NCI-H2171 (cell line): ENCODE data around the gene SP140L.
"Not testable (repeated sequence)": the region's sequence is repeated elsewhere in the genome, so short reads cannot be mapped to it uniquely, and the experiment has no call there.

Experiments
- DNase-seq: peaks from one replicate; lab custom pipeline; 2025; lab: John Stamatoyannopoulos, UW

The SP140L gene

DNA sequence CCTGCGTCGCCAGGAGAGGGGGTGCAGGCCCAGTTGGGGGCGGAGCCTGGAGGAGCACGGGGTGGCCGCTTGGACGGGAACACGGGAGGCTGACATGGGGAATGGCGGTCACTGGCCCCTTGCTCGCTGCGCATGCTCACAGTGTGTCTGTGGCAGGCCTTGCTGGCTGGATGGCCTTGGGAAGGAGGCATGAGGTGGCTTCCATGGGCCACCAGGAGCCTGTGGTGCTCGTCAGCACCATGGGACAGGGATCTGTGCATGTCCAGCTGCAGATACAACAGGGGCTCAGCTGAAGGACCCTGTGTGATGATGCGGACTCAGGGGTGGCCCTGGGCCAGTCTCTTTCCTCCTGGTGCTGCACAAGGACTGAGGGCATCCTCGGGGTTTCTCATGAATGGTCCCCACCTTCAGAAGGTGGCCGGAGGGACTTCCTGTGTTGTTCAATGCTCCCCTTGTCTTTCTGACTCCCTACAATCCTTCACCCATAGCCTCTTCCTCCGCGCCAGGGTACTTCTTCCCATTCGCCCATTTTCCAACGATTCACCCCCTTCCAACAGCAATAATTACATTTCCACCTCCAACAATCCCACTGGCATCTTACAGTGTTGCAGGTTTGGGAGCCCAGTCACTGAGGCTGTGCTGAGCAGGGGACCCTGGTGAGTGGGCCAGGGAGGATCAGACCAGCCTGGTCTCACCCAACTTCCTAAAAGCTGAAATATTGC lies 3.4 kb upstream of the SP140L start:
- no peak for DNase-seq

DNA sequence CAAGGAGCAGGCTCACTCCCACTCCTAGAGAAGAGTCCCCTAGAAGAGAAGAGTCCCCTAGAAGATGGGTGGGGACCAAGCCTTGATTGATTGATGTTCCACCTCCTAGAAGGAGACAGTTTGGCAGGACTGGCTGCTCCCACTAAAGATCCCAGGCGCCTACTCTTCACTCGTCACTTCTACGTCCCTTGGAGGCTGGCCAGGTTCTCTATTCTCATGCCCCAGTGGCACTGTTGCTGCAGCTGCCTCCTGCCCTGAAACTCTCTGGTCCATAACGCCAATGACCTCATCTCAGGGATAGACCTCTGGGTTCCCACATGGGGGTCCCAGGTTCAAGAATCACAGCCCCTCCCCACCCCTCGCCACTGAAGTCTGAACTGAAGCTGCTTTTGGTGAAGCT lies 2.5 kb upstream of the SP140L start:
- no peak for DNase-seq

DNA sequence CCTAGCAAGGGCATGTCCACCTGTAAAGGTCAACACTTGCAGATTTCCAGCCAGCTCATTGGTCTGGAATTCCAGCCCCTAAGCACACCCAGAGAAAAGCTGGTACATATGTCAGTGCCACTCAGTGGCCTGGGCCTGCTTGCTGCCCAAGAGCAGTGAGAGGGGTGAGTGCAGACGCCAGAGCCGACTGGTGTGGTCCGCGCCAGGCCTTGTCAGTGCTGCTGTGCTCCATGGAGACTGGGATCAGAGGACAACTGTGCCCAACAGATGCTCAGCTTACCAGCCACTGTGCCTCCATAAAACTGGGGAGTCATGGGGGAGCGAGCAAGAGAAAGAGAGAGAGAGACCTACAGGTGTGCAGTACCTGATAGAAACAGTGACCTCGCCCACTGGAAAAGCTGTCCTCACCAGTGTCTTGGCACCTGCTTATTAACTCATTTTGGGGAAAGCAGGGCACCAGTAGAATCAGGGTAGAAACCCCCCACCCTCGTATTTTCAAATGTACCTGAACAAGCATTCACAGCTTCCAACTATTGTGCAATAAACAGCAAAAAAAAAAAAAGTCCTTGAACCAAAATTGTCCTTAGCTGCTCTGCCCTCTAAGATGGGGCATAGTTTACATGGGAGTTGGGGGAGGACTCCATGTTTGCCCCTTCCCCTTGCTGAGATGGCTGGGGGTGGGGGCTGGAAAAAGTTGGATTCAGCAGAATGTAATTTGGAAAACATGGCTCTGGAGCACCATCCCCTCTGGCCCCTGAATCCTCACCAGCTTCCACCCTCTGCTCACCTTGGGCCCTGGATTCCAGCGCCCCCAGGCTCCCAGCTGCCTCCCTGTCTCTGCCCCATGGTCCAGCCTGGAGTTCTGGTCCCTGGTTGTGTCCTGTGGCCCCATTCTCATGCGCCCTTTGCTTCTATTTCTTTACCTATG lies 1.4 kb upstream of the SP140L start:
- DNase-seq: no peak

DNA sequence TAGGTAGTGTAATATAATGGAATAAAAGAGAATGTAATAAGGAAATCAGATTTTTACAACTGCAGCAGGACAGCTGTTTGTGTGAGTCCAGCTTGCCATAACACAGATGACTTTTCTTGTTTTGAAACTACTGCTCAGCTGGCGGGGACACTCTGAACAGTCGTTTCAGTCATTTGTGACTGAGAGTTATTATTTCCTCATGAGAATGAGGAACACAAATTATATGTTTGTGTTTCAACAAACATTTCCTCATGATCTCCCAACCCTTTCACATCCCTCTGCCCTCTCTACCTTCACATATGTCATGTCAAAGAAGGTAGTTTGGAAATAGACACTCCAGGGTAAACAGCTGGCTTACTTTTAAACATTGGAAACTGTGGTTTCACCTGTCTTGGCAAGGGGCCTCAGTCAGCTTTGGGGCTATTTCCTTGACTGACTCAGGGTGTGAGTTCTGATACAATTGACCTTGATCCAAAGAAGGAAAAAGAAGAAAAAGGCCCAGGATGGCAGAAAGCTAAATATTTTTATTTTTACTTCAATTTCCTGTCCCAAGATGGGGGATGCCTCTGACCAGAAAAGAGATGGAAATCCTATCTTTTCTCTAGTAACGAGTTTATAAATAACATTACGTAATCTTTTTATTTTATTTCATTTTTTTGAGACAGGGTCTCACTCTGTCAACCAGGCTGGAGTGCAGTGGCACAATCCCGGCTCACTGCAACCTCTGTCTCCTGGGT lies 593 bp downstream of the SP140L start:
- DNase-seq: no peak

DNA sequence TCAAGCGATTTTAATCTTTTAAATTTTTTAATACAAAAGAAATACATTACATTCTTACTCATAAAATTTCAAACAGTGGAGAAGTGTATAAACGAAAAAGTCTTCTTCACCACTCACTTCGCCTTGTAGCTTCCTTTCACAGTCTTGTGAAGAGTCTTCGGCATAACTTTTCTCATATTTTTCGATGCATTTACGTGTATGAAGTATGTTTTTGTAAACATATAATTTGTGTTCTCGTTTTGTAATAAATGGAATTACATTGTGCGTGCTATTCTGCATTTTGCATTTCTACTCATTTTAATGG lies 1.1 kb downstream of the SP140L start:
- no peak for DNase-seq

DNA sequence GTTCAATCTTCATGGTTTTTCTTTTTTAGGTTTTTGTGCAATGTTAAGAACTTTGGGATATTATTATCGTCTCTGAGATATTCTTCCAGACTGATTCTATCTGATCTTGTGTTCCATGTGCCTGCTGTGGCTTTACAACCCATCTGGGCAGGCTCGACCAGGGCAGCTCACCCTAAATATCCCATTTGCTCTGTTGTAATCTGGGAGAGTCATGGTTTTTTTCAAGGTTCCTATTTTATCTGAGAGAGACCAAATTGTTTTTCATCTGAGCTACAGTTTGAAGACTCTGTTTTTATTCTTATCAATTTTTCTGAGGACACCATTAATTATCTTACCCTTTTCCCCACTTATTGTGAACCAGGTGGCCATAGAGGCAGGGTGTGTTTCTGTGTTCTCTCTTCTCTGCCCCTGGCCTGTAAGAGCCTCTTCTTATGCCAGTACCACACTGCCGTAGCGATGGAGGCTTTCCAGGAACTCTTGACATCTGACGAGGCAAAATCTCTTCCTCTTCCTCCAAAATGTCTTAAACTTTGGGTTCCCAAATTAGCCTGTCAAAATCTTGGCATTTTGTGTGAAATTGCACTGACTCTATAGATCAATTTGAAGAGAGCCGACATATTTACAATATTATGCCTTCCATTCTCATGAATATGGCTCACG lies 3.1 kb downstream of the SP140L start:
- DNase-seq: no peak

DNA sequence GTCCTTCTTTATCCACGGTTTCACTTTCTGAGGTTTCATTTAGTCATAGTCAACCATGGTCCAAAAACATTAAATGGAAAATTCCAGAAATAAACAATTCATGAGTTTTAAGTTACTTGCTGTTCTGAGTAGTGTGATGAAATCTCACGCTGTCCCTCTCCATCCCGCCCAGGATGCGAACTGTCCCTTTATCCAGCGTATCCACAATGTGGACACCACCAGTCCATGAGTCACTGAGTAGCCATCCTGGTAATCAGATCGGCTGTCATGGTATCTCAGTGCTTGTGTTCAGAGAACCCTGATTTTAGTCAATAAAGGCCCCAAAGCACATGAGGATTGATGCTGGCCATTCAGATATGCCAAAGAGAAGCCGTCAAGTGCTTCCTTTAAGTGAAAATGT lies 3.7 kb downstream of the SP140L start:
- DNase-seq: no peak

DNA sequence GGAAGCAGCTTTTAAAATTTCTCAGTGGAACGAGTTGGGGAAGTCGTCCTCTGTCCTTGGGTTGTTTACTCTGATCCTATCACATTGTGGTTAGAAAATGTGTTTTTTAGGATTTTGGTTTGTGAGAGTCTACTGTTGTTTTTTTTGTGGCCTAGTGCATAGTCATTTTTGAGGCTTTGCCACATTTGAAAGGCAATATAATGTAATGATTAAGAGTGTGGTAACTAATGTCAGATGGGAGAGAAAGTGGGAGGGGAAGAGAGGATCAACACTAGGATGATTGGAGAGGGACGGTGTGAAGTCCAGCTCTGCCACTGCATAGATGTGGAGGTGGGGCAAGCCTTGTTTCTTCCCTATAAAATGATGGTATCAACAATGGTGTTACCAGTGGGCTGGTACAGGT lies 8.5 kb downstream of the SP140L start:
- DNase-seq: no peak

DNA sequence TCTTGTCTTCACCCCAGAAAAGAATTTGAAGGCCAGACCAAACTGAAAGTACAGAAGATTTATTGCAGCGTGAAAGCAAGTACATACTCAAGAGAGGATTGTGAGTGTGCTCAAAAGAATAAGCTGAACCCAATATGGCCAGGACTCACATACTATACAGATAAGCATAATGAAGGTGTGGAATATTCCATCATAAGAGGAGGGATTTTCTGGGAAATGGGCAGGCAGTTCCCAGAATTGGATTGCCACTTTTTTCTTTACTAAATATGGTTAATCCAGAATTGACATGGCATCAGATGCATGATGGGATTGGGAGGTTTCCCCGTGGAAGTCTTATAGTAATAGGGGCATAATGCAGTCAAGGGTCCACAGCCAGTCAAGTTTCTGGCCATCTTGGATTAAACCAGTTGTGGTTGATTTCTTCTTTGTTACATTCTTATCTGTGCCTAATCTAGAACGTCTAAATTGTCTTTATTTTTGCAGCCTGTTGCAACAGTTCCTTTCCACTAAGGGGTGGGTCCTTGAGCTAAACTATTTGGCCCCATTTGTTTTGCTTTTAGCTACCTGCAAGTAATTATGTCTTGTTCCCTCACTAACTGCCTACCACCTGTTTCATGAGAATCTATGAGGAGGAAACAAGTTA lies 9.0 kb downstream of the SP140L start:
- no peak for DNase-seq

DNA sequence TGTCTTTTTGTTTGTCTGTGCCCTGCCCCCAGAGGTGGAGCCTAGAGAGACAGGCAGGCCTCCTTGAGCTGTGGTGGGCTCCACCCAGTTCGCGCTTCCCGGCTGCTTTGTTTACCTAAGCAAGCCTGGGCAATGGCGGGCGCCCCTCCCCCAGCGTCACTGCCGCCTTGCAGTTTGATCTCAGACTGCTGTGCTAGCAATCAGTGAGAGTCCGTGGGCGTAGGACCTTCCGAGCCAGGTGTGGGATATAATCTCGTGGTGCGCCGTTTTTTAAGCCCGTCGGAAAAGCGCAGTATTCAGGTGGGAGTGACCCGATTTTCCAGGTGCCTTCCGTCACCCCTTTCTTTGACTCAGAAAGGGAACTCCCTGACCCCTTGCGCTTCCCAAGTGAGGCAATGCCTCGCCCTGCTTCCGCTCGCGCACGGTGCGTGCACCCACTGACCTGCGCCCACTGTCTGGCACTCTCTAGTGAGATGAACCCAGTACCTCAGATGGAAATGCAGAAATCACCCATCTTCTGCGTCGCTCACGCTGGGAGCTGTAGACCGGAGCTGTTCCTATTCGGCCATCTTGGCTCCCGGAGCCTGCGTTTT lies 15.0 kb downstream of the SP140L start:
- DNase-seq: not testable (repeated sequence)

DNA sequence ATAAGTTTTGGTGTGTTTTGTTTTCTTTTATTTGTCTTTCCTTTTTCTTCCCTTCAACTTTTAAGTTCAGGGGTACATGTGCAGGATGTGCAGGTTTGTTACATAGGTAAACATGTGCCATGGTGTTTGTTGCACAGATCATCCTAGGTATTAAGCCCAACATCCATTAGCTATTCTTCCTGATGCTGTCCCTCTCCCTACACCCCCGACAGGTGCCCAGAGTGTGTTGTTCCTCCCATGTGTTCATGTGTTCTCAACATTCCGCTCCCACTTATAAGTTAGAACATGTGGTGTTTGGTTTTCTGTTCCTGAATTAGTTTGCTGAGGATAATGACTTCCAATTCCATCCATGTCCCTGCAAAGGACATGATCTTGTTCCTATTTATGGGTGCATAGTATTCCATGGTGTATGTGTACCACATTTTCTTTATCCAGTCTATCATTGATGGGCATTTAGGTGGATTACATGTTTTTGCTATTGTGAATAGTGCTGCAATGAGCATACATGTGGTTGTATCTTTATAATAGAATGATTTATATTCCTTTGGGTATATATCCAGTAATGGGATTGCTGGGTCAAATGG lies 16.1 kb downstream of the SP140L start:
- not testable (repeated sequence) for DNase-seq

DNA sequence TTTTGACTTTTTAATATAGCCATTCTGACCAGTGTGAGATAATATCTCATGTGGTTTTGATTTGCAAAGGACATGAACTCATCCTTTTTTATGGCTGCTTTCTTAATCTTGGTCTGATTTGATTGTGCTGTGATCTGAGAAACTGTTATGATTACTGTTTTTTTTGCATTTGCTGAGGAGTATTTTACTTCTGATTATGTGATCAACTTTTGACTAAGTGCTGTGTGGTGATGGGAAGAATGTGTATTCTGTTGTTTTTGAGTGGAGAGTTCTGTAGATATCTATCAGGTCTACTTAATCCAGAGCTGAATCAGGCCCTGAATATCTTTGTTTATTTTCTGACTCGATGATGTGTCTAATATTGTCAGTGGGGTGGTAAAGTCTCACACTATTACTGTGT lies 16.8 kb downstream of the SP140L start:
- no peak for DNase-seq

DNA sequence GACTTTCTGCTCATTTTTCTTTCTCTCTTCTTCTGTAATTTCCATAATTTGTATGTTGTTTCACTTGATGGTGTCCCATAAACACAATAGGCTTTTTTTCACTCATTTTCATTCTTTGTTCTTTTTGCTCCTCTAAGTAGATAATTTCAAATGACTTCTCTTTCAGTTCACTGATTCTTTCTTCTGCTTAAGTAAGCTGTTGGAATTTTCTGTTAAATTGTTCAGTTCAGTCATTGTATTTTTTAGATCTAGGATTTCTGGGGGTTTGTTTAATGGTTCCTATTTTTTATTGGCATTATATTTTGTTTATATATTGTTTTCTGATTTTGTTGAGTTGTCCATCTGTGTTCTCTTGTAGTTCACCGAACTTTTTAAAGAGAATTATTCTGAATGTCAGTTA lies 19.5 kb downstream of the SP140L start:
- DNase-seq: no peak

DNA sequence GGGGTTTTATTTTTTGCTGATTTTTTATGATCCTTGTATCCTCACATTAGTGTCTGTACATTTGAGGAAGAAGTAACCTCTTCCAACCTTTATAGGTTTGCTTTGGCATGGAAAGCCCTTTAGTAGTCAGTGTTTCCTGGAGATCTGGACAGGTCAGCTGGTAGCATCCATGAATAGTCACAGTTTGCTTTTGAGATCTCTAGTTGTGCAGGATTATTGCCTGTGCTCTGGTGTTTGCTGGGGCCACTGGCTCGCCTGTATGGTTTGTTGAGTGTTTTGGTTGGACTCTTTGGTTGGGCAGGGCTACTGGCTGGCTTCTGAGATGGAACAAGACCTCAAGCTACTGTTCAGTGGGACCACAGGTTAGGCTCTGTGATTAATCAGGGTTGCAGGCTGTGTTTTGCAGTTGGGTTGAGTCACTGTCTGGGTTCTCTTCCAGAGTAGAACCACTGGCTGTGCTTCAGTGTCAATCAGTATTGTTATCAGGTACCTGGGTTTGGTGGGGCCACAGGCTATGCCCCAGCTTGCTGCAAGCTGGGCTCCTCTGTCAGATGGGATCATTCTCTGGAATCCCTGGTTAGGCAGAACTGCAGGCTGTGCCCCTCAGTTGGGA lies 20.0 kb downstream of the SP140L start:
- no peak for DNase-seq

DNA sequence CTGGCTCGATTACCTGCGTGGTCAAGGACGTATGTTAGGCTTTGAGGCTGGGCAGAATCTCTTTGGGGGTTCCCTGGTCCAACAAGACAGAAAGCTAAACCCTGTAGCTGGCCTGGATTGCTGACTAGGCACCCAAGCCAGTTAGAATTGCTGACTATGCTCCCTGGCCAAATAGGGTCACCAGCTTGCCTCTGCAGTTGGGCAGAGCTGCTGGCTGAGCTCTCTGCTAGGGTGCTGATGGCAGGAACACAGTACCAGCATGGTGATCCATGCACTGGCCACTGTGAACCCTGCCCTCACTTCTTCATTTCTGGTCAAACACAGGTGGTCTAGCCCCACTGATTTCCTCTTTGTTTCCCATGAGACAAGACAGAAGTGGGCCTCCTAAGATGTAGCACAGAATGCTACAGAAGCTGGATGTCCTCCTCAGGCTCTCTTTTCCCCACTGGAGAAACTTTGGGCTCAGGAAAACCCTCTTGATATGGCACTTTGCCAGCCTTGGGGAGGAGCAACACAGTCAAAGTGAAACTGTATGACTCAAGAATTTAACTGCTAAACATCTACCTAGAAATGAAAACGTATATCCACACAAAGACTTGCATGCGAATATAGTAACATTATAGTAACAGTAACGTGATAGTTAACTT lies 20.8 kb downstream of the SP140L start:
- DNase-seq: no peak

DNA sequence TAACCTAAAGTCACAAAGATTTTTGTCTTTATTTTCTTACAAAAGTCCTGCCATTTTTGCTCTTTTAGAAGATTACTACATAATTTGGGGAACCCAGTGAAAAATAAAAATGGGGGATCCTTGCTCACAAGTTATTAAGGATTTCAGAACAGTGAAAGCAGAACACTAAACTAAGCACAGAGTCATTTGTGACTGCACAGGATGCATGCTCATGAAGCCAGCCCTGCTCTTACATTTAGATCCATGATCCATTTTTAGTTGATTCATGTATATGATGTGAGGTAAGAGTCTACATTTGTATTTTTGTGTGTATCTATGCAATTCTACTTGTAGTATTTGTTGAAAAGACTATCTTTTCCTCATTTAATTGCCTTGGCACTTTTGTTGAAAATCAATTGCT lies 21.8 kb downstream of the SP140L start:
- no peak for DNase-seq

DNA sequence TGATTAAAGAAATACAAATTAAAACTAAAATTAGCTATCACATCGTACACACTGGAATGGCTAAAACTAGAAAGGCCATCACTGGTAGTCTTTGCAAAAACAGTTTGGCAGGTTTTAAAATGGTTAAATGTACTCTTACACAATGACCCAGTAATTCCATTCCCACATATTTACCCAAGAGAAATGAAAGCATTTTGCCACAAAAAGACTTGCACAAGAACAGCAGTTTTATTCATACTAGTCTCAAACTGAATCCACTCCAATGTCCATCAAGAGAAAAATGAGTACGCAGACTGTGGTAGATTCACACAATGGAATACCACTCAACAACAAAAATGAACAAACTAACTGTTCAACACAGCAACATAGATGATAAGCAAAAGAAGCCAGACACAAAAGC lies 29.1 kb downstream of the SP140L start:
- no peak for DNase-seq

DNA sequence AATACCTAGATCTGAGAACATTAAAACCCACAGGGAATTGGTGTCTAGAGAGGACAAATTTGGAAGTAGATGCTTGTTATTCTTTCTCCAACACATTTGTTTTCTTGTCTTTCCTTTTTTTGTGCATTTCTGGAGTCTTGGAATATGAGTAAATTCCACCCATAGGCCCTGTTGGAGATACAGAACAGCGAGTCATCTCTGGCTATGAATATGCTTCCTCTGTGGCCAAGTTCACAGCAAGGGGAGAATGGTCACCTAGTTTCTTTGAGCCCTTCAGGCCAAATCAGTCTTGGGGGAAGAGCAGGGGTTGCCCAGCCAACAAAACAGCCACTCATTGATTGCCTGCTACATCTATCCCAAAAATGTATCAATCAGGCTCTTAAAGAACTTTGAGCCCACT lies 31.3 kb downstream of the SP140L start:
- DNase-seq: no peak

DNA sequence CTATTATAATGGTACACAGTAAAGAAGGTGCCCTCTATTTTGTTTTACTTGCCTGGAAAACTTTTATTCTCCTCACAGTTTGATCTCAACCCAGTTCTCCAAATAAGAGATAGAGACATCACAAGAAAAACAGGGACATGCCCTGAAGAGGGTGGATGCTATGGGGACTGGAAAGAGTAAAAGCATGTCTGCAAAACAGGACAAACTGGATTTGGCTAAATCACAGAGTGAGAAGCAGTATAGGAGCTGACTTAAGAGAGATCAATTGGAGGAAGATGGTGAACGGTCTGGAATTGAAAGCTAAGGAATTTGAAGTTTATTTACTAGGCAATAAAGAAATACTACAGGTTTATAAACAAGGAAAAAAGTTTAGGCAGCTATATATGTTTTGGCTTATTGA lies 33.0 kb downstream of the SP140L start:
- DNase-seq: no peak

DNA sequence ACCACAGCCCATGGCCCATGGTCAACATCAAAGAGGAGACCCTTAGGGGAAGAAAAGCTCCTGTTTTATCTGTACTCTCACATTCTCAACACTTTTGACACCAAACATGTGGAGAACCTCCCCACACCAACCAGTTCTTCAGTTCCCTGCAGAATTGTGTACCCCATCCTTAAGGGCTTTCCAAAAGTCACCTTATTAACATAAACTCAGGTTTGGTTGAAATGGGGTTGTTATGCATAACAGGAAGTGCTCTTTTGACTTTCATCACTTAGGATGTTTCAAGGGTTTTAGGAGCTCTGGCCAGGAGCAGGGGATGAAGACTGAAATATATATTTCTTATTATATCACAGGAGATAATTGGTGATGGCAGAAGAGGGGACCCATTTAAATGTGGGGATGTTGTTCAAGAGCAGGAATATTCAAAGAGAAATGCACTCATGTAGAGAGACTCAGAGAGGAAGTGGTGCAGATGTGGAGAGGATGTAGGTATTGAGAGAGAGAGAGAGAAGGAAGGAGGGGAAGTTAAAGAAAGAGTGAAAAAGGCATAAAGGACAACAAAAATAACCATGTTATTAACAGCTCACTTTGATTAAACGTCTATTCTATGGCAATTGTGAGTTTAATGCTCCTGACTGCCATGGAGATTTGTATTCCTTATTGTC lies 35.2 kb downstream of the SP140L start:
- DNase-seq: no peak
